Keratinocyte (primary cell): ENCODE data around the gene PSMB7.

Experiments
- CTCF ChIP-seq, 3 experiments: IDR thresholded peaks in 1 of 3; conservative IDR thresholded peaks in 1 of 3; optimal IDR thresholded peaks in 1 of 3; 2 replicates in 2 of 3; 3 replicates in 1 of 3; pipeline versions ENCODE3 to v1.5.1; 2011; ENCODE audit warnings: low read length in 3 of 3, mild to moderate bottlenecking in 3 of 3, moderate library complexity in 2 of 3, control low read depth in 1 of 3, inconsistent platforms in 1 of 3; ENCODE audit not compliant: insufficient read depth in 2 of 3; ENCODE audit errors: extremely low read depth in 1 of 3
- EZH2 ChIP-seq: IDR thresholded peaks from one replicate; pipeline ENCODE4 v1.6.1; 2012; ENCODE audit warnings: inconsistent platforms, mild to moderate bottlenecking, low read length, moderate library complexity

GRCh38 chr9:124399323-124399967, 15.8 kb downstream of the PSMB7 start:
- TF ChIP-seq CTCF (optimal IDR thresholded peaks at IDR 0.05 in 1 of 3, IDR thresholded peaks at IDR 0.05 in 1 of 3, conservative IDR thresholded peaks at IDR 0.05 in 1 of 3; ENCODE audit: extremely low read depth in 1 of 3, insufficient read depth in 2 of 3, low read length in 3 of 3) (no peak), EZH2 (no peak)
